NCI-H2196 treated with DMSO at 0.1 percent for 48 hours (cell line): ENCODE measurements around the gene PSORS1C2.
"Not testable (repeated sequence)": the region's sequence is repeated elsewhere in the genome, so short reads cannot be mapped to it uniquely, and the experiment has no call there.

Source experiments
- DNase-seq: peaks from one replicate; lab custom pipeline; 2025; ENCODE audit not compliant: unreplicated experiment; lab: John Stamatoyannopoulos, UW

The PSORS1C2 gene

DNA sequence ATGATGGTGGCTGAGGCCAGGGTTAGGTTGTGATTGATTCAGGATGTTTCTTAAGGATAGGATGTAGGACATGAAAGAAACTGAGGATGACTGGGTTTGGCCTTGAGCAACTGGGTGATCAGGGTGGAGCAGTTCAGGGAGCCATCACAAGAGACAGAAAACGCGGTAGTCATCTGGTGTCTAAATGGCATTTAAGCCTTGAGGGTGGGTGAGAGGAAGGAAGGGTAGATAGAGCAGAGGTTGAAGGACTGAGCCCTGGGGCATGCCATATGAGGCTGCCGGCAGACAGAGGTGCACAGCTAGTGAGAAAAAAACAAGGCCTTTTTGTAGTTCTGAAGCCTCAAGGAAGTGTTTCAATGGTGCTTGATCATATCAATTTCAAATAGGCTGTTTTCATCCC lies 29.7 kb upstream of the PSORS1C2 start:
- no peak for DNase-seq

- no peak for DNase-seq
Observed at GRCh38 chr6:31165986-31166385, 27.1 kb upstream of the PSORS1C2 start.

GRCh38 chr6:31165064-31165832 lies 26.4 kb upstream of the PSORS1C2 start:
- not testable (repeated sequence) for DNase-seq

DNA sequence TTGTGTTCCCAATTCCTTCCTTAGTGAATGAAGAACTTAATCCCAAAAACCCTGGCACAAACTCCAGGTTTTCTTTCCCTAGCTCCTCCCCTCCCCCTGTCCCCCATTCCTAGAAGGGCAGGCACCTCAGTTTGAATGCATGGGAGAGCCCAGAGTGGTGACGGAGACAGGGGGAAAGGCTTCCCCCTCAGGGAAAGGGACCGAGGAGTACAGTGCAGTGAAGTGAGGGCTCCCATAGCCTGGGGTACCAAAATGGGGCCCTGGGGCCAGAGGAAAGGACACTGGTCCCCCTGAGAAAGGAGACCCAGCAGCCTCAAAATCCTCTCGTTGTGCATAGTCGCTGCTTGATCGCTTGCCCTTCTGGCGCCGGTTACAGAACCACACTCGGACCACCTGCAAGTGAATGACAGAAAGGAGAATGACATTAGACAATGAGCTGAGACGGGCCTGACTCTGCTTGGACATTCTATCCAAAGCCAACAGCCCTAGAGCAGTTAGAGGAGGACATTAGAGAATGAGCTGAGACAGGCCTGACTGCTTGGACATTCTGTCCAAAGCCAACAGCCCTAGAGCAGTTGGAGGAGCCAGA lies 25.7 kb upstream of the PSORS1C2 start:
- not testable (repeated sequence) for DNase-seq

- no peak for DNase-seq
Observed at GRCh38 chr6:31163922-31164321, 25.1 kb upstream of the PSORS1C2 start.

DNA sequence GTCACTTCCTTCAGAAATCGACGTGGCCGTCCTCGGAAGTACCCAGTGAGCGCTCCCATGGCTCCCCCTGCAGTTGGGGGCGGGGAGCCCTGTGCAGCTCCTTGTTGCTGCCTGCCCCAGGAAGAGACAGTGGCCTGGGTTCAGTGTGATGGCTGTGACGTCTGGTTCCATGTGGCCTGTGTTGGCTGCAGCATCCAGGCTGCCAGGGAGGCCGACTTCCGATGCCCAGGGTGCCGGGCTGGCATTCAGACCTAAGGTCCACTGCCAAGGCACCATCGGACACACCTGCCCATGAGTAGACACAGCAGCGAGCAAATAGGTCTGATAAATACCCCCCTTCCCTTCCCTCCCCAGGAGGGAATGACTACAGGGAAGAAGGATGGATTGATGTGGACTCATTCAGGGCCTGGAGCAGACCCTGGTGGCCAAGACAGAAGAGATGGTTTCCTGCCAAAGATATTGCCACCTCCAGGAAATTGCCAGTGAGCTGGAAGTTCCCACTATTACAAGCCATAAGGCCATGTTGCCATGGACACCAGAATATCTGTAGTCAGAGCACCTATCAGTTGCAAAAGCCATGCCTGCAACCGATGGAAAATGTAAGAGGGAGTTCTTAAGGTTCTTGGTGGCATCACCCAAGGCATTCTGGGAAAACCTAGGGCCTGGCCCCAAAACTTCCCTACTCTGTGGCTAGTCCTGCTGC lies 23.7 kb upstream of the PSORS1C2 start:
- no peak for DNase-seq

DNA sequence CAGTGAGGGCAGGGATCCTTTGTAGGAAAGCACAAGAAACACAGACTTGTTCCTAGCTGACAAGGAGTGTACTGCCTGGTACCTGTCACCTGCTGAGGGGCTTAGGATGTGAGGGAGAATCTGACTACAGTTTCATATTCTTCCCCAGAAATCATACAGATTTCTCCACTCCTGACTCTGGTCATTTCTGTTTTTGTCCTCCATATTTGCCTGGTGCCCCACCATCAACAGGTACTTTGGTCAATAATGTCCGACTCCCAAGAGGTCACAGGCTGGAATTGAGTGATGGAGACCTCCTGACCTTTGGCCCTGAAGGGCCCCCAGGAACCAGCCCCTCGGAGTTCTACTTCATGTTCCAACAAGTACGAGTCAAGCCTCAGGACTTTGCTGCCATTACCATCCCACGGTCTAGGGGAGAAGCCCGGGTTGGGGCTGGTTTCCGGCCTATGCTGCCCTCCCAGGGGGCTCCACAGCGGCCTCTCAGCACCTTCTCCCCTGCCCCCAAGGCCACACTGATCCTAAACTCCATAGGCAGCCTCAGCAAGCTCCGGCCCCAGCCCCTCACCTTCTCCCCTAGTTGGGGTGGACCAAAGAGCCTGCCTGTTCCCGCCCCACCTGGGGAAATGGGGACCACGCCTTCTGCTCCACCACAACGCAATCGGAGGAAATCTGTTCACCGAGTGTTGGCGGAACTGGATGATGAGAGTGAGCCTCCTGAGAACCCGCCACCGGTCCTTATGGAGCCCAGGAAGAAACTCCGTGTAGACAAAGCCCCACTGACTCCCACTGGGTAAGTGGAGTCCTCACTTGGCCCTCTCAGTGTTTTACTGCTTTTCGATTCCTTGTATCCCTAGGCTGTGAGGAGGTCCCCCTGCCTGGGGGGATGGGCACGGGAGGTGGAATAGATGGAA lies 22.6 kb upstream of the PSORS1C2 start:
- DNase-seq, result no peak

DNA sequence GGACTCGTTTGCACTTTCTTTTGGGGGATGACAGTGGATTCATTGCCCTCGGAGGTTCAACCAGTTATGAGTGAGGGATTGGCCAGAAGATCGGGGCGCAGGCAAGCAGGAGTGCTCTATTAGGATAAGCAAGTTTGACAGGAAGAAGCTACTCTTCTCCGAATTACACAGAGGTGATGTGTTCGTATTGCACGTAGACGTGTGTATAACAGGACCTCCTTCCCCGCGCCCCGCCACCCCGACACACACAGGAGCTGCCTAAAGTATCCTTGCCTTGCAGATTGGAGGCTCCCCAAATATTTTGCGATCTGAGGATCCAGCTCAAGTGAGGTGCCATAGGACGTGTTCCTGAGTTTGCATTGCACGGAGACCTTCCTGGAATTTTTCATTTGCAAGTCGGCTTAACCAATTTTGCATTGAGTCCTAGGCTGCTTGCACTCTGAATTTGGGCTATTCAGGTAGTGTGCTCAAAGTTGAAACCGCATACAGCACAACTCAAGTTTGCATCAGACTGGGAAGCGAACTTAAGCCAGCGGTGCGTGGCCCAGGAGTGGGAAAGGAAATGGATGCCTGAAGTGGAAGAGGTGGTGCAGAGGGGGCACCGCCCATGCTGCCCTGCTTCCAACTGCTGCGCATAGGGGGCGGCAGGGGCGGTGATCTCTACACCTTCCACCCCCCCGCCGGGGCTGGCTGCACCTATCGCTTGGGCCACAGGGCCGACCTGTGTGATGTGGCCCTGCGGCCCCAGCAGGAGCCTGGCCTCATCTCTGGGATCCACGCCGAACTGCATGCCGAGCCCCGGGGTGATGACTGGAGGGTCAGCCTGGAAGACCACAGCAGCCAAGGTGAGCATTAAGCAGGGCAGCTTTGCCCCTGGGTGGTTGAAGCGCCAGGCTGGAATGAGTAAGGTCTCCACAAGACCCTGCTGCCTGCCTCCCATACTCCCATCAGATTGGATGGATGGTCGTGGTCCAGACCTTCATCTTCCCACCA lies 20.3 kb upstream of the PSORS1C2 start:
- no peak for DNase-seq

DNA sequence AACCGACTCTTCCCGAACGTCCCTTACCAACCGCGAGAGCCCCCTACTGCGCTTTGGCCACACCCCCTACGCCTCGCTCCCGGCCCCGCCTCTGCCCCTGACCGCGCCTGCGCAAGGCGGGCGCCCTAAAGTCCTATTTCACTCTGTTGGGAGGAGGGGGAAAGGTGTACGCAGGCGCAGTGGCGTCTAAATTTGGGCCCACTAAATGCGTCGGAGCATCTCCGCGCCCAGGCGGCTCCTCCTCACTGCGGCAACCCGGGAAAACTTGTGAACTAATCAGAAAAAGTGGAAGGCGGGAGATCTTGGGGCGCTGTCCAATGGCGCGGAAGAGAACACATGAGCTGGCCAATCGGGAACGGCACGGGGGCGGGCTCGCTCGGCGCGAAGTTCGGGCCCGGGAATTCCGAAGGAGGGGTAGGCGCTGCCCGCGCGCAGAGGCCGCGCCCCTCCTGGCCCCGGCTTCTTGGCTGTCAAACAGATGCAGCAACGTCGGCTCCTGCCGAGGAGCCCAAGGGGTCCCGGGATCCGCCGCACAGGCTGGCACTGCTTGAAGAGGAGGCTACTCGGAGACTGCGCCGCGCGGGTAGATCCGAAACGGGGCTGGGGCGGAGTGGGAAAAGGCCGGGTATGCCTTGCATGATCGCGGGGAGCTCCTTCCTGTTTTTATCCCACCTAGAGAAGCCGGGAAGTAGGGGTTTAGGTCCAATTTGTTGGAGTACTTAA lies 19.4 kb upstream of the PSORS1C2 start, which contains the start of gene TCF19:
Gene TCF19, plus strand, starts transcription at position 450 of the 723 bp plus-strand sequence. CDS start 881 bp downstream, outside the sequence.
- peak; percentile 98 for DNase-seq

DNA sequence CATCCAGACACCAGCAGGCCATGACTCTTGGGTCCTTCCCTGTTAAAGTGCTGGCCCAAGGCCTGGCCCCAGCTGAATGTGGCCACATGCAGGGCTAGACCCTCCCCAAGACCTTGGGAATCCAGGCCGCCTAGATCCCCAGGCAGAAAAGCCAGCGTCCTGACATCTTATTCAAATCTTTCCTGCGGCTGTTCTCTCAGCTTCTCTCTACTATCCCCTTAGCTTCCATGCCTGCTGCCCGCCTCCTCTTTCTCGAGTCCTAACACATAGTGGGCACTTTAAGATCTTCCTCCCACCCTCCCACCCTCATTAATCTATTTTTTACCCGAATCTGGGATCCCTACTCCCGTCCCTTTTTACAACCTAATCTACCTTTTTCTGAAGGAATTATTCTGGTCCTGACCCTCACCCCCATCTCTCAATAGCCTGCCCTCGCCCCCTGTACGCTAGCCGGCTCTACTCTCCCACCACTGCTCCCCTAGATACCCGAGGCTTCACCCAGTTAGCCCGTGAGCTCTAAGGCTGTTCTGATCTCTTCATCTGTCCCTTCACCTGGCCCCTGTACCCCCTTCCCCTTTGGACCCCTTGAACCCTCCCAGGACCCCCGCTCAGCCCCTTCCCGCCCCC lies 18.8 kb upstream of the PSORS1C2 start, which contains the start of gene CCHCR1:
Gene CCHCR1, minus strand, starts transcription at position 290 of the 627 bp plus-strand sequence. Its CDS starts 202 bp downstream, at position 88.
- DNase-seq, result no peak

- no peak for DNase-seq
Observed at GRCh38 chr6:31156641-31157040, 17.8 kb upstream of the PSORS1C2 start.

DNA sequence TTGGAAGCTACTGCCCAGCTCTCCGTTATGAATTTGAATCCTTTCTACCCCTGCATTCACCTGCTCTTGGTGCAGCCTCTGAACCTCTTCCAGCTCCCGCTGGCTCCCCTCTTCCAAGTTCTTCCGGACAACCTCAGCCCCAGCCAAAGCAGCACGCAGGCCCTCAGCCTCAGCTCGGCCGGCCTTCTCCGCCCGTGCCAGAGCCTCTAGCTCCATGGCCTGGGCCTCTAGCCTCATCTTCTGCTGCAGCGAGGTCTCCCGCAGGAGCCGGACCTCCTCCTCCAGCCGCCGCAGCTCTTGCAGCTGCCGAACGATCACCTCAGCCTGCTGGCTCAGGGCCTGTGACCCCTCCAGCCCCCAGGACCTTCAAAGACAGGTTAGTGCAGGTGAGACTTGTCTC lies 15.6 kb upstream of the PSORS1C2 start:
- no peak for DNase-seq

- no peak for DNase-seq
Observed at GRCh38 chr6:31152781-31153180, 13.9 kb upstream of the PSORS1C2 start.

DNA sequence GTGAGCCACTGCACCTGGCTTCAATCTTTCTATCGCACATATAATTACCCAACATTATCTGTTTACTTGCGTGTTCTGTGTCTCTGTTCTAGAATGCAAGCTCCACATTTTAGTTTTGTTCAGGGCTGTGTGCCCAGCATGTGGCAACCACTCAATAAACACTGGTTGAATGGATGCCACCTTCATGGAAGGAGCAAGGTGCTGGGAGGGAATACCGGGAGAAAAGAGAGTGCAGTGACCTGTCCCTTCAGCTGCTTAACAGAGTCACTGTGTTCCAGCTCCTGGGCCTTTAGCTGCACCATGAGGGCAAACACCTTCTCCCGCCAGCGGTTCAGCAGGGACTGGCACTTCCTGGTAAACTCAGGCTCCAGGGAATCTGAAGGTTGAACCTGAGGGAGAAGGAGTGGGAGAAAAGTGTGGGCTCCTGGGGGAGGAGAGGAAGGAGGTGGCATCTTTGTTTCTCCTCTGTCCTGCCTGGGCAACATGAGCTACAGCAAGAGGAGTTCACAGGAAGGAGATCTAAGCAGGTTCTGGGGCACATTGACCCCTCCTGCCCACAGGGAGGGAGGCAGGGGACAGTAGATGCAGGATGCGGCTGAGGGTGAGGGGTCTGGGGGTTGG lies 11.1 kb upstream of the PSORS1C2 start:
- DNase-seq, result no peak

DNA sequence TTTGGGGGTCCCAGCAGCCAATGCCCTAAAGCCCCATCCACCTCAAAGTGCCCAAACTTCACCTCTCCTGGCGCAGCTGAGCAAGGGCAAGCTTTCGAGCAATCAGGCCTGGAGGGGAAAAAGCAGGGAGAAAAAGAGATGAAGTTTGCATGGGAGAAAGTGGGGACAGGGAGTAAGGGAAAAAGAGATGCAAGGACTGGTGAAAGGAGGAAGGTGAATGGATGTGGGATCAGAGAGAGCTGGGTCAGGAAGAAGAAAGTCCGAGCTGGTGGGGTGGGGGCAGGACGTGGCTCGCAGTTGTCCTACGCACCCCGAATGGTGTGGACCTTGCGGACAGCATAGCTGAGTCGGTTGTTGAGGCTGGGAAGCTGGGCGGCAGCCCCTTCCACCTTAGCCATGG lies 6.5 kb upstream of the PSORS1C2 start:
- DNase-seq, result no peak

DNA sequence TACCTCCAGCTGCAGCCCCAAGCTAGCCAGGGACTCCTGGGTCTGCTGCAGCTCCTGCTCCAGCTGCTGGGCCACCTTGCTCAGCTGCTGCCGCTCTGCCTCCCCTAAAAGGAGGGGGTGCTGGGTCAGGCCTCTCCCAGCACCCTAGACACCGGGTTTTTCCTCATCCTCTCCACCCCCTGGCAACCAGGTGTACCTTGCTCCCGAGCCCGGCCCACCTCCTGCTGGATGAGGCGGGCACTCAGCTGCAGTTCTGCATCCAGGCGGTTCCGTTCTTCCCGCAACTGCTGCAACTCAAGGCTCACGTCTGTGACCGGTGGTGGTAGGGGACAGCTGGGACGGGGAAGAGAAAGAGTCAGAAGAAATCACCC lies 6.1 kb upstream of the PSORS1C2 start:
- no peak for DNase-seq

DNA sequence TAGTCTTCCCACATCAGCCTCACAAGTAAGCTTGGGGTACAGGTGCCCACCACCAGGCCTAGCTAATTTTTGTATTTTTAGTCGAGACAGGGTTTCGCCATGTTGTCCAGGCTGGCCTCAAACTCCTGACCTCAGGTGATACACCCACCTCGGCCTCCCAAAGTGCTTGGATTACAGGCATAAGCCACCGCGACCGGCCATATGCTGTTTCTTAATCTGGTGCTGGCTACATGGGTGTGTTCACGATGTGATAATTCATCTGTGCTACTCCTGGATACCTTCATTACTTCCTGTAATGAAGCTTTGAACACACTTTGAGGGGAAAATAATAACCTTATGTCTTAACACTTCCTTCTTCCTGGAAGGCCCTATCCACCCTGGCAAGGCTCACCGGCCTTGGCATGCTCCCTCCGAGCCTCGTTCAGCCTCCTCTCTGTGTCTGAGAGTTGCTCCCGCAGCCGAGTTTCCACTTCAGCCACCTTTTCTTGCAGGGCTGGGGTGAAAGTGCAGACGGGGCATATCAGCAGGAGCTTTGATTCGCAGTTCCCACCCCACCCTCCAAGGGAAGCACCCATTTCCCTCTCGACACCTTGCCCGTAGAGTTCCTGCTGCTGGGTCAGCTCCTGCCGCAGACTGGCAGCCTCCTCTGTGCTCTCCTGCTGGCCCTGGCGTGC lies 5.6 kb upstream of the PSORS1C2 start:
- no peak for DNase-seq

GRCh38 chr6:31143148-31143547 lies 4.3 kb upstream of the PSORS1C2 start:
- DNase-seq, result no peak
